ENCODE measurements around the gene EEIG2.

Gene EEIG2

DNA sequence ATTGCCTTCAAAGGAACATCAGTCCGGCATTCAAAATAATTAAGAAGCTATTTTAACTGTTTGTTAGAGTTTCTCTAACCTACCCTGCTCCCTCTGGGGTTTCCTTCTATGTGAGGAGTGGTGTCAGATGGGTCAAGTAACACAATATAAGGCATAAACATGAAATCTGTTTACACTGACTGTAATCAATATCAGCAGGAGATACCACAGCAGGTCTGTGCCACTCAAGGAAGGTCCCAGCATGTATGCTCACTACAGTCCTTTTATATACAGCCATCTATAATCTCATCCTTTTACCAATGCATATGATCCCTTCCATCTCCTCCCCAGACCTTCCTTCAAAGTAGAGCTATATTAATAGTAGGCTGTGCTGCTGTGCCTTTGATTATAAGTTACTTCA lies 25.4 kb downstream of the EEIG2 start:
- TF ChIP-seq, protein P1, sequence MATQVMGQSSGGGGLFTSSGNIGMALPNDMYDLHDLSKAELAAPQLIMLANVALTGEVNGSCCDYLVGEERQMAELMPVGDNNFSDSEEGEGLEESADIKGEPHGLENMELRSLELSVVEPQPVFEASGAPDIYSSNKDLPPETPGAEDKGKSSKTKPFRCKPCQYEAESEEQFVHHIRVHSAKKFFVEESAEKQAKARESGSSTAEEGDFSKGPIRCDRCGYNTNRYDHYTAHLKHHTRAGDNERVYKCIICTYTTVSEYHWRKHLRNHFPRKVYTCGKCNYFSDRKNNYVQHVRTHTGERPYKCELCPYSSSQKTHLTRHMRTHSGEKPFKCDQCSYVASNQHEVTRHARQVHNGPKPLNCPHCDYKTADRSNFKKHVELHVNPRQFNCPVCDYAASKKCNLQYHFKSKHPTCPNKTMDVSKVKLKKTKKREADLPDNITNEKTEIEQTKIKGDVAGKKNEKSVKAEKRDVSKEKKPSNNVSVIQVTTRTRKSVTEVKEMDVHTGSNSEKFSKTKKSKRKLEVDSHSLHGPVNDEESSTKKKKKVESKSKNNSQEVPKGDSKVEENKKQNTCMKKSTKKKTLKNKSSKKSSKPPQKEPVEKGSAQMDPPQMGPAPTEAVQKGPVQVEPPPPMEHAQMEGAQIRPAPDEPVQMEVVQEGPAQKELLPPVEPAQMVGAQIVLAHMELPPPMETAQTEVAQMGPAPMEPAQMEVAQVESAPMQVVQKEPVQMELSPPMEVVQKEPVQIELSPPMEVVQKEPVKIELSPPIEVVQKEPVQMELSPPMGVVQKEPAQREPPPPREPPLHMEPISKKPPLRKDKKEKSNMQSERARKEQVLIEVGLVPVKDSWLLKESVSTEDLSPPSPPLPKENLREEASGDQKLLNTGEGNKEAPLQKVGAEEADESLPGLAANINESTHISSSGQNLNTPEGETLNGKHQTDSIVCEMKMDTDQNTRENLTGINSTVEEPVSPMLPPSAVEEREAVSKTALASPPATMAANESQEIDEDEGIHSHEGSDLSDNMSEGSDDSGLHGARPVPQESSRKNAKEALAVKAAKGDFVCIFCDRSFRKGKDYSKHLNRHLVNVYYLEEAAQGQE (IDR thresholded peaks at IDR 0.05; ENCODE audit: insufficient read depth in 1 of 2, low read depth in 2 of 2, low read length in 2 of 2), result no peak
- no peak for TF ChIP-seq SIN3A (IDR thresholded peaks at IDR 0.05; ENCODE audit: borderline replicate concordance, insufficient read depth, low read length)
- no peak for TF ChIP-seq POLR2AphosphoS5 (IDR thresholded peaks at IDR 0.05; ENCODE audit: low read depth, low read length)
- TF ChIP-seq FOXP2 (optimal IDR thresholded peaks at IDR 0.05; ENCODE audit: borderline replicate concordance, extremely low read depth, extremely low read length, insufficient read depth), result no peak

DNA sequence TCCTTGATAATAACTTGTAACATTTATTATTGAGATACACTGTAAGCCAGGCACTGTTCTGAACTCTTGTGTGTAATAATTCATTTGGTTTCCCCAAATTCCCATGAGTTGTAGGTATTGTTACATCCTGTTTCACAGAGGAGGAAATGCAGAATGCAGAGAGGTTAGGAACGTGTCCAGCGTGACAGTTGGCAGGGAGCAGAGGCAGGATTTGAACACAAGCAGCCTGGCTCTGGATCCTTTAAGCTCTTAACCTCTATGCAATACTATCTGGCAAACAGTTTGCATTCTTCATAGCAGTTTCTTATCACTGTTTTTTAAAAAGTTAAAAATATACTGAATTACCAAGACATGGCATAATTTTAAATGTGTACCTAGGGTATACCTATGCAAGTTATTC lies 30.5 kb downstream of the EEIG2 start:
- TF ChIP-seq, protein P1 (IDR thresholded peaks at IDR 0.05; ENCODE audit: insufficient read depth in 1 of 2, low read depth in 2 of 2, low read length in 2 of 2), result no peak
- TF ChIP-seq FOXP2 (optimal IDR thresholded peaks at IDR 0.05; ENCODE audit: borderline replicate concordance, extremely low read depth, extremely low read length, insufficient read depth) (no peak), SIN3A (IDR thresholded peaks at IDR 0.05; ENCODE audit: borderline replicate concordance, insufficient read depth, low read length) (no peak), TAF1 (IDR thresholded peaks at IDR 0.05; ENCODE audit: borderline replicate concordance, insufficient read depth, low read length) (no peak), POLR2AphosphoS5 (IDR thresholded peaks at IDR 0.05; ENCODE audit: low read depth, low read length) (no peak)

DNA sequence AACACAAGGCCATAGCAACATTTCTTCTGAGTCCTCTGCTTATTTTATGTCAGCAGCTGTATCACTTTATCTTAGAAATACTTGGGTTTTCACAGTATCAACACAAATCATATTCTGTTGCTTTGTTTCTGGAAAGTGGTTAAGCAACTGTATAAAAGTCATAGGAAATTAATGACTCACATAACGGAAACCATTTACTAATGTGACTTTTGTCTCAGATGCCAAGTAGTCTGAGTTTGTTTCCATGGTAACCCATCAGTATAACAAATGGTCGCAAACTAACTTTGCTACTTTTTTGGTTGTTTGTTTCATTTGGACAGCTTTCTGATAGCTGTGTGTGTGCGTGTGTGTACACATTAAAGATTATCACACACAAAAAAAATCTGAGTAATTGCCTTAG lies 31.1 kb downstream of the EEIG2 start:
- TF ChIP-seq POLR2AphosphoS5 (IDR thresholded peaks at IDR 0.05; ENCODE audit: low read depth, low read length) (no peak), FOXP2 (optimal IDR thresholded peaks at IDR 0.05; ENCODE audit: borderline replicate concordance, extremely low read depth, extremely low read length, insufficient read depth) (no peak), TAF1 (IDR thresholded peaks at IDR 0.05; ENCODE audit: borderline replicate concordance, insufficient read depth, low read length) (no peak), SIN3A (IDR thresholded peaks at IDR 0.05; ENCODE audit: borderline replicate concordance, insufficient read depth, low read length) (no peak)
- TF ChIP-seq, protein P1 (IDR thresholded peaks at IDR 0.05; ENCODE audit: insufficient read depth in 1 of 2, low read depth in 2 of 2, low read length in 2 of 2), result no peak

DNA sequence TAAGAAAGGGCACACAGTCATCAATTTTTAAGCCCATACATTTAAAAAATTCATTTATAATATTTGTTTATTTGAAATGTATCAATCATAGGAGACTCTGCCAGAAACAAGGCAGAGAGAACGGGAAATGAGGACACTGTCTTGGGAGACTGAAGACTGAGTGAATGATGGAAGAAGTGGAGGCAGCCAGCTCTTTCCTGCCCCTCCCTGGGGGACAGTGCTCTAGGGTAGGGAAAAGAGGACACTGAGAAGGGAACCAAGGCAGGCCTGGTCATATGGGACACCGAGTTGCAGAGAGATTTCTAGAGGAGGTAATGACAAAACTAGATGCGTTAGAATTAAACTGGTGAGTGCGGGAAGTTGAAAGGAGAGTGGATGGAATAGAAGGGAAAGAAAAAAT lies 31.6 kb downstream of the EEIG2 start:
- TF ChIP-seq POLR2AphosphoS5 (IDR thresholded peaks at IDR 0.05; ENCODE audit: low read depth, low read length) (no peak), TAF1 (IDR thresholded peaks at IDR 0.05; ENCODE audit: borderline replicate concordance, insufficient read depth, low read length) (no peak), SIN3A (IDR thresholded peaks at IDR 0.05; ENCODE audit: borderline replicate concordance, insufficient read depth, low read length) (no peak), FOXP2 (optimal IDR thresholded peaks at IDR 0.05; ENCODE audit: borderline replicate concordance, extremely low read depth, extremely low read length, insufficient read depth) (no peak)
- TF ChIP-seq, protein P1 (IDR thresholded peaks at IDR 0.05; ENCODE audit: insufficient read depth in 1 of 2, low read depth in 2 of 2, low read length in 2 of 2), result no peak

All from PFSK-1 (cell line).